B cell (primary cell): ENCODE measurements around the gene IP6K2. TPM values are rescaled to one million over a fixed set of nuclear protein-coding genes. Genes with fewer than 3 reads are reported as not detected.
"Not testable (repeated sequence)": the region's sequence is repeated elsewhere in the genome, so short reads cannot be mapped to it uniquely, and the experiment has no call there.

Experiments used
- ATAC-seq: fragments of 200-7000 bp; cut with Tn5 transposase; one replicate; pipeline ENCODE4 v1.10.0; 2021; ENCODE audit warnings: low read depth, mild to moderate bottlenecking, moderate number of reproducible peaks, moderate library complexity
- CTCF ChIA-PET: fragments of 350-600 bp; sonication (Branson Sonifier 250); formaldehyde crosslinking; loops from one replicate; lab custom pipeline; 2021; ENCODE audit warnings: antibody characterized with exemption, inconsistent platforms; lab: Charles Lee
- POLR2A ChIA-PET: fragments of 350-600 bp; sonication (Branson Sonifier 250); formaldehyde crosslinking; loops from one replicate; lab custom pipeline; 2021; ENCODE audit warnings: antibody characterized with exemption; lab: Charles Lee
- DNase-seq: peaks from one replicate; pipeline ENCODE4 v3.0.0; 2013
- H2AFZ ChIP-seq: 2 replicates; pipeline ENCODE4 v1.6.1; 2012; ENCODE audit warnings: mild to moderate bottlenecking, low read depth, low read length; ENCODE audit not compliant: insufficient read depth, poor library complexity, severe bottlenecking
- H3K27ac ChIP-seq, 2 donors: 1 replicate in 1 of 2; 2 replicates in 1 of 2; pipeline ENCODE4 v1.5.1; 2012 to 2013; ENCODE audit warnings: low read length in 2 of 2, mild to moderate bottlenecking in 2 of 2, moderate library complexity in 1 of 2
- H3K27me3 ChIP-seq, 4 experiments: fragments of 200-600 bp in 1 of 4; sonication (generic) in 1 of 4; replicated peaks in 1 of 4; 1 replicate in 2 of 4; 2 replicates in 2 of 4; pipeline versions ENCODE4 v1.6.1 to v1.7.0; 2013 to 2016; ENCODE audit warnings: low read length in 3 of 4, mild to moderate bottlenecking in 2 of 4, mixed read lengths in 1 of 4, moderate library complexity in 1 of 4; ENCODE audit not compliant: insufficient read depth in 4 of 4, control insufficient read depth in 3 of 4; ENCODE audit errors: control extremely low read depth in 1 of 4
- H3K36me3 ChIP-seq, 2 experiments: replicated peaks in 1 of 2; 1 replicate in 1 of 2; 2 replicates in 1 of 2; pipeline versions ENCODE4 v1.6.1 to v1.7.1; 2013; ENCODE audit warnings: low read length in 1 of 2; ENCODE audit not compliant: insufficient read depth in 2 of 2, control insufficient read depth in 1 of 2; ENCODE audit errors: control extremely low read depth in 1 of 2, extremely low read depth in 1 of 2
- H3K4me1 ChIP-seq, 2 donors: fragments of 200-600 bp in 1 of 2; sonication (generic) in 1 of 2; 1 replicate in 1 of 2; 2 replicates in 1 of 2; pipeline versions ENCODE4 v1.5.1 to v1.6.1; 2013 to 2017; ENCODE audit warnings: low read length in 2 of 2; ENCODE audit not compliant: control insufficient read depth in 2 of 2, insufficient read depth in 2 of 2
- H3K4me2 ChIP-seq: replicated peaks from 2 replicates; pipeline ENCODE3; 2012; ENCODE audit warnings: mild to moderate bottlenecking, low read depth, low read length; ENCODE audit not compliant: poor library complexity, severe bottlenecking
- H3K4me3 ChIP-seq, 5 experiments: fragments of 200-600 bp in 1 of 5; sonication (generic) in 1 of 5; 1 replicate in 3 of 5; 2 replicates in 2 of 5; pipeline versions ENCODE4 v1.5.1 to v1.7.0; 2011 to 2016; ENCODE audit warnings: low read length in 4 of 5, mild to moderate bottlenecking in 4 of 5, low read depth in 2 of 5, control low read depth in 1 of 5, moderate library complexity in 1 of 5; ENCODE audit not compliant: insufficient read depth in 1 of 5; ENCODE audit errors: control extremely low read depth in 1 of 5, extremely low read depth in 1 of 5
- H3K79me2 ChIP-seq: fragments of 200-600 bp; sonication (generic); one replicate; pipeline ENCODE4 v1.6.0; 2016; ENCODE audit warnings: low read length; ENCODE audit not compliant: control insufficient read depth, insufficient read depth
- H3K9ac ChIP-seq: fragments of 200-600 bp; sonication (generic); 2 replicates; pipeline ENCODE4 v1.6.1; 2017; ENCODE audit warnings: mild to moderate bottlenecking, low read length, moderate library complexity
- H3K9me3 ChIP-seq, 3 donors: one replicate each; pipeline versions ENCODE4 v1.6.1 to v1.7.1; 2013; ENCODE audit warnings: low read length in 2 of 3; ENCODE audit not compliant: control insufficient read depth in 2 of 3, insufficient read depth in 1 of 3; ENCODE audit errors: control extremely low read depth in 1 of 3
- H4K20me1 ChIP-seq: 2 replicates; pipeline ENCODE4 v1.6.0; 2012; ENCODE audit warnings: mild to moderate bottlenecking, low read length; ENCODE audit not compliant: insufficient read depth, control insufficient read depth, poor library complexity, severe bottlenecking
- H3K27ac Mint-ChIP-seq: one replicate; pipeline ENCODE4 v1.8.0; 2021; ENCODE audit warnings: mixed read lengths
- H3K27me3 Mint-ChIP-seq: one replicate; pipeline ENCODE4 v1.8.0; 2021; ENCODE audit warnings: mixed read lengths
- H3K4me1 Mint-ChIP-seq: one replicate; pipeline ENCODE4 v1.8.0; 2021; ENCODE audit warnings: mixed read lengths
- H3K4me3 Mint-ChIP-seq: one replicate; pipeline ENCODE4 v1.8.0; 2021; ENCODE audit warnings: mixed read lengths
- H3K9me3 Mint-ChIP-seq: one replicate; pipeline ENCODE4 v1.8.0; 2022; ENCODE audit warnings: mixed read lengths; ENCODE audit not compliant: insufficient read depth
- WGBS: methylation state at CpG from one replicate; pipeline ENCODE4 v1.1.5; 2013; ENCODE audit warnings: missing lambda C conversion rate; ENCODE audit not compliant: insufficient coverage; 5-methylcytosine and 5-hydroxymethylcytosine counted together
- intact Hi-C: fragments of 100-400 bp; cut with micrococcal nuclease; formaldehyde crosslinking; loops from one replicate; pipeline ENCODE4 v1.10.0; 2022
- polyA plus RNA-seq: library from polyadenylated mRNA; depleted of rRNA; stranded (reverse); fragments of >200 nt; gene quantifications from 2 replicates; pipeline ENCODE4 v1.2.3, GENCODE V29; 2012
- total RNA-seq, 2 donors: library from RNA; stranded (reverse); fragments of 120-200 nt in 1 of 2; gene quantifications; 1 replicate in 1 of 2; 2 replicates in 1 of 2; pipeline versions ENCODE4 v1.2.3 to v1.2.4, GENCODE V29; 2013 to 2022

IP6K2 gene
- total and polyA plus RNA-seq, 2 donors (not counting 1 experiment from before 2014, with no cell fraction given), result 132 to 140 TPM

GRCh38 chr3:48734541-48734940 lies 17.5 kb upstream of the IP6K2 start:
- ATAC-seq, H3K4me3 ChIP-seq, H3K9ac ChIP-seq, CTCF ChIA-PET, H3K4me1 Mint-ChIP-seq, POLR2A ChIA-PET, H3K27ac ChIP-seq, H3K36me3 ChIP-seq, H3K9me3 Mint-ChIP-seq, H3K27me3 Mint-ChIP-seq, H3K79me2 ChIP-seq, intact Hi-C loops, DNase-seq, H2AFZ ChIP-seq, H3K27ac Mint-ChIP-seq, H3K9me3 ChIP-seq, H3K4me3 Mint-ChIP-seq, H3K27me3 ChIP-seq, H3K4me2 ChIP-seq, H3K4me1 ChIP-seq, H4K20me1 ChIP-seq: not testable (repeated sequence)
- WGBS, result no CpG with 5 or more reads among the region's 25 CpGs

GRCh38 chr3:48733752-48734518 lies 16.9 kb upstream of the IP6K2 start:
- H3K4me3 ChIP-seq, ATAC-seq, H3K79me2 ChIP-seq, H3K4me2 ChIP-seq, CTCF ChIA-PET, intact Hi-C loops, H3K9ac ChIP-seq, DNase-seq, H3K4me1 Mint-ChIP-seq, H3K9me3 Mint-ChIP-seq, H3K4me3 Mint-ChIP-seq, H3K27me3 Mint-ChIP-seq, H3K36me3 ChIP-seq, H4K20me1 ChIP-seq, H3K27me3 ChIP-seq, H3K27ac Mint-ChIP-seq, H3K9me3 ChIP-seq, H3K4me1 ChIP-seq, H2AFZ ChIP-seq, H3K27ac ChIP-seq, POLR2A ChIA-PET: not testable (repeated sequence)
- WGBS, result no CpG with 5 or more reads among the region's 53 CpGs
